Mucosa of rectum (tissue), 2 donors: ENCODE results near the gene SLC25A22.

Source experiments
- H3K27ac ChIP-seq, 2 donors: one replicate each; pipeline ENCODE4 v1.7.0; 2013; ENCODE audit warnings: inconsistent platforms in 2 of 2, low read depth in 2 of 2, low read length in 2 of 2
- H3K27me3 ChIP-seq, 2 donors: one replicate each; pipeline ENCODE4 v1.7.0; 2013; ENCODE audit warnings: low read length in 2 of 2; ENCODE audit not compliant: control insufficient read depth in 2 of 2, insufficient read depth in 2 of 2
- H3K36me3 ChIP-seq, 2 donors: one replicate each; pipeline ENCODE4 v1.7.0; 2013; ENCODE audit warnings: low read length in 2 of 2; ENCODE audit not compliant: control insufficient read depth in 2 of 2, insufficient read depth in 2 of 2
- H3K4me1 ChIP-seq, 2 donors: one replicate each; pipeline ENCODE4 v1.7.0; 2013; ENCODE audit warnings: low read length in 2 of 2, mild to moderate bottlenecking in 1 of 2; ENCODE audit not compliant: control insufficient read depth in 2 of 2, insufficient read depth in 2 of 2
- H3K4me3 ChIP-seq, 2 donors: one replicate each; pipeline ENCODE4 v1.7.0; 2013; ENCODE audit warnings: low read length in 2 of 2
- H3K9ac ChIP-seq, 2 donors: one replicate each; pipeline ENCODE4 v1.7.0; 2013; ENCODE audit warnings: low read length in 2 of 2, low read depth in 1 of 2, mild to moderate bottlenecking in 1 of 2
- H3K9me3 ChIP-seq, 2 donors: one replicate each; pipeline ENCODE4 v1.7.0; 2013; ENCODE audit warnings: low read length in 2 of 2; ENCODE audit not compliant: control insufficient read depth in 2 of 2
- donor health status: healthy.
- donor health status: Normal muscosa, but diverticular disease.

The SLC25A22 gene

GRCh38 chr11:833849-834311 is 35.8 kb upstream of the SLC25A22 start:
- peaks cover 21 to 22% of the 10 kb centered on the region in 2 donors for H3K36me3 ChIP-seq
- peaks cover 56 to 72% of the 10 kb centered on the region in 2 donors for H3K4me1 ChIP-seq
- peak overlapping the region; percentile 78 to 83 for H3K4me3 ChIP-seq
- peak overlapping the region; percentile 93 to 95 for H3K27ac ChIP-seq
- no peaks in the 10 kb centered on the region for H3K27me3 ChIP-seq
- H3K9me3 ChIP-seq, result no peaks in the 10 kb centered on the region
- H3K9ac ChIP-seq, result peak overlapping the region; percentile 88 to 92

- H3K4me3 ChIP-seq, result peak overlapping the region; percentile 78 to 83
- peaks cover 17 to 18% of the 10 kb centered on the region in 2 donors for H3K36me3 ChIP-seq
- H3K27me3 ChIP-seq, result no peaks in the 10 kb centered on the region
- H3K9me3 ChIP-seq, result no peaks in the 10 kb centered on the region
- H3K9ac ChIP-seq, result peak overlapping the region; percentile 88 to 92
- H3K27ac ChIP-seq, result peak overlapping the region; percentile 93 to 95
- H3K4me1 ChIP-seq, result peaks cover 58 to 72% of the 10 kb centered on the region in 2 donors
Measured at GRCh38 chr11:833114-833791, 35.2 kb upstream of the SLC25A22 start.

- peaks cover 12 to 16% of the 10 kb centered on the region in 2 donors for H3K36me3 ChIP-seq
- H3K4me1 ChIP-seq, result peaks cover 64 to 73% of the 10 kb centered on the region in 2 donors
- H3K27ac ChIP-seq, result peak within 1 kb of the TSS; percentile 93 to 95
- no peaks in the 10 kb centered on the region for H3K9me3 ChIP-seq
- H3K4me3 ChIP-seq, result peak within 1 kb of the TSS; percentile 78 to 83
- H3K9ac ChIP-seq, result peak within 1 kb of the TSS; percentile 88 to 92
- H3K27me3 ChIP-seq, result no peaks in the 10 kb centered on the region
Measured at GRCh38 chr11:832529-833113, 34.5 kb upstream of the SLC25A22 start, which contains the start of gene CD151. Gene CD151, plus strand, starts transcription at chr11:832952. Its CDS starts 3,118 bp downstream, at chr11:836070.

- peak overlapping the region; percentile 52 to 65 for H3K4me3 ChIP-seq
- peaks cover 67 to 71% of the 10 kb centered on the region in 2 donors for H3K4me1 ChIP-seq
- H3K27me3 ChIP-seq, result no peaks in the 10 kb centered on the region
Measured at GRCh38 chr11:831961-832528, 34.0 kb upstream of the SLC25A22 start.

GRCh38 chr11:831118-831864 is 33.2 kb upstream of the SLC25A22 start:
- no peak overlapping the region for H3K4me3 ChIP-seq
- no peak overlapping the region for H3K9ac ChIP-seq
- H3K36me3 ChIP-seq, result peaks cover 2 to 3% of the 10 kb centered on the region in 2 donors
- peaks cover 67 to 72% of the 10 kb centered on the region in 2 donors for H3K4me1 ChIP-seq
- H3K9me3 ChIP-seq, result no peaks in the 10 kb centered on the region
- no peak overlapping the region for H3K27ac ChIP-seq
- no peaks in the 10 kb centered on the region for H3K27me3 ChIP-seq

More at GRCh38 chr11:831961-832528, 34.0 kb upstream of the SLC25A22 start:
- Histone ChIP-seq H3K36me3 (peaks cover 6 to 10% of the 10 kb centered on the region in 2 donors), H3K9ac (peak overlapping the region; percentile 70 to 82), H3K9me3 (no peaks in the 10 kb centered on the region), H3K27ac (peak overlapping the region; percentile 64 to 93)

- Histone ChIP-seq H3K9ac (peak overlapping the region in 1 of 2 donors; percentile 29), H3K27ac (no peak overlapping the region), H3K36me3 (no peaks in the 10 kb centered on the region), H3K4me1 (peaks cover 67 to 79% of the 10 kb centered on the region in 2 donors), H3K4me3 (peak overlapping the region; percentile 41 to 65), H3K9me3 (no peaks in the 10 kb centered on the region), H3K27me3 (no peaks in the 10 kb centered on the region)
Measured at GRCh38 chr11:830295-831117, 32.4 kb upstream of the SLC25A22 start.

- H3K4me3 ChIP-seq, result peak overlapping the region; percentile 41 to 65
- H3K27ac ChIP-seq, result peak overlapping the region in 1 of 2 donors; percentile 91
- no peak overlapping the region for H3K9ac ChIP-seq
- no peaks in the 10 kb centered on the region for H3K27me3 ChIP-seq
- H3K4me1 ChIP-seq, result peaks cover 67 to 81% of the 10 kb centered on the region in 2 donors
- no peaks in the 10 kb centered on the region for H3K9me3 ChIP-seq
- H3K36me3 ChIP-seq, result peaks cover 0 to 3% of the 10 kb centered on the region in 2 donors
Measured at GRCh38 chr11:829847-830294, 31.8 kb upstream of the SLC25A22 start.

- H3K9ac ChIP-seq, result peak overlapping the region in 1 of 2 donors; percentile 93
- peak overlapping the region; percentile 89 to 91 for H3K27ac ChIP-seq
- peaks cover 62 to 81% of the 10 kb centered on the region in 2 donors for H3K4me1 ChIP-seq
- no peaks in the 10 kb centered on the region for H3K9me3 ChIP-seq
- H3K27me3 ChIP-seq, result no peaks in the 10 kb centered on the region
- peak overlapping the region; percentile 41 to 65 for H3K4me3 ChIP-seq
- H3K36me3 ChIP-seq, result peaks cover 0 to 4% of the 10 kb centered on the region in 2 donors
Measured at GRCh38 chr11:829176-829846, 31.2 kb upstream of the SLC25A22 start.
